ENCODE measurements around the gene SYNC.

The SYNC gene

DNA sequence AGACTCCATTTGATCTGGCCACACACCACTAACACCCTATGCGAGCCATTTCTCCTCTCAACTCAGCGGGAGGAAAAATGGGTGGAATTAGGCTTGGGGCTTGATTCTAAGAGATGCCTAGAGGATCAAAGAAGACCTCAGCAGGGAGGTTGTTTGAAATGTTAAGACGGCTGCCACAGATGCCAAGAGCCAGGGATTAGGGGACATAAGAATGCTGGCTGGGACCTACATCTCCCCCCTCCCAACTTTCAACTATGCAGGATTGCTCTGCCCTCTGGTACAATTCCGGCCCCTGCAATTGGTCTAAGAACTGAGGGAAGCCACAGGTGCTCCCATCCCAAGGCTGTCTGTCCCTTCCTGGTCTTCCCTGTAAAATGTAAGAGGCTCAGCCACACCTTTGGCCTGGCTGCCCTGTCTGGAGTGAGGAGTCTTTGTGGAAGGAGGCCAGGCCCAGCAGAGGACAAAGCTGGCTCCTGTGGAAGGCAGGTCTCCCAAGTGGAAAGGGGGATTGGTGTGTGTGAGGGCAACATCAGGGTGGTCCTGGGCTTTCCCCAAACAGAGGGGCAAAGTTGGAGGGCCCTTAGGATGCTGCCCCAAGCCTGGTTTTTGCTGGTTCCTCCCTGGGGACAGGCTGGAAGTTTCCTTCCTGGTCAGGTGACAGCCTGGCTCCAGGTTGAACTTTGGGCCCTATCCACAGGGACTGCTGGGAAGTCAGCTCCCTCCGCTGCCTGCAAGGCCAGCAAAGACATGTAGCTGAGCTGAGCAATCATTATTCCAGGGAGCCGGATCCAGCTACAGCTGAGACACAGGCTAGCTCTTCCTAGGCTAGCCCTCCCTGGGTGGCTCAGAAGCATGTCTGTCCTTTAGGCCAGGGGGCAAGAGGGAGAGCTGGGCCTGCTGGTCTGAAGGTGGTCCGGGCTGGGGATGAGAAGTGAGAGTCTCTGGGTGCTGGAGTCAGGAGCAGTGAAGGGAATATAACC is 34.5 kb upstream of the SYNC start:
- no peak overlapping the region for H3K4me3 ChIP-seq (replicated peaks; ENCODE audit: low read depth, low read length)
- DNase-seq (ENCODE audit: extremely low read depth, low read depth) = no peak
- TF ChIP-seq, protein P1, sequence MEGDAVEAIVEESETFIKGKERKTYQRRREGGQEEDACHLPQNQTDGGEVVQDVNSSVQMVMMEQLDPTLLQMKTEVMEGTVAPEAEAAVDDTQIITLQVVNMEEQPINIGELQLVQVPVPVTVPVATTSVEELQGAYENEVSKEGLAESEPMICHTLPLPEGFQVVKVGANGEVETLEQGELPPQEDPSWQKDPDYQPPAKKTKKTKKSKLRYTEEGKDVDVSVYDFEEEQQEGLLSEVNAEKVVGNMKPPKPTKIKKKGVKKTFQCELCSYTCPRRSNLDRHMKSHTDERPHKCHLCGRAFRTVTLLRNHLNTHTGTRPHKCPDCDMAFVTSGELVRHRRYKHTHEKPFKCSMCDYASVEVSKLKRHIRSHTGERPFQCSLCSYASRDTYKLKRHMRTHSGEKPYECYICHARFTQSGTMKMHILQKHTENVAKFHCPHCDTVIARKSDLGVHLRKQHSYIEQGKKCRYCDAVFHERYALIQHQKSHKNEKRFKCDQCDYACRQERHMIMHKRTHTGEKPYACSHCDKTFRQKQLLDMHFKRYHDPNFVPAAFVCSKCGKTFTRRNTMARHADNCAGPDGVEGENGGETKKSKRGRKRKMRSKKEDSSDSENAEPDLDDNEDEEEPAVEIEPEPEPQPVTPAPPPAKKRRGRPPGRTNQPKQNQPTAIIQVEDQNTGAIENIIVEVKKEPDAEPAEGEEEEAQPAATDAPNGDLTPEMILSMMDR (IDR thresholded peaks at IDR 0.05; ENCODE audit: low read depth, low read length, missing control alignments) = no peak

DNA sequence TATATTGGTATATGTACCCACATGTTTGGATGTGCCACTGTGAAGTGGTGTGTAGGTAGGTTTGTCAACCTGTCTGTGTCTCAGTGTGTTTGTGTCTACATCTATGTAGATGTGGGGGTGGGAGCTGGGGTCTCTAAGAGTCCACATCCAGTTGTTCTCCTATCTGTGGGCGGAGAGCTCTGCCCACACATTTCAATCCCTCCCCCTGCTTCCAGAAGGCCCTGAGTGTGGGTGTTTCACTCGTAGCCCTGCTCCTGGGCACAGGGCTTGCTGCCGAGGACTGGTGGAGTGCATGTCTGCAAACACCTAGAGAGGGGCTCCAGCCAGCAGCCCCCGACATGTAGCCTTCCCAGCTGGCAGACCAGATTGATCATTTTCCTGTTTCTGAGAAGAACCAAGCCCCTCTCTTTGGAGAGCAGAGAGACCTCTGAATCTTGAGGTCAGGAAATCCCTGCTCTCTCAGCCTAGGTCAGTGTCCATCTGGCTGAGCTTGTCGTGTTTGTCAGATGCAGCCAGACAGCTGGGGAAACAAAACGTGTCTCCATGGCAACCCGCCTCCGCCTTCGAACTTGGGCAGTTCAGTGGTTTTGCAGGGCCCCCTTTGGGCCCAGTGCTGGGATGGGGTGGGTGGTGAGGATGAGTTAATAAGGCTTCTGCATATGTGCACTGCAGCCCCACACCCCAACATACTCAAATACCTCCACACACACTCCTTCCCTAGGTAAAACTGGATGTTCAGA is 31.2 kb upstream of the SYNC start:
- H3K4me3 ChIP-seq (replicated peaks; ENCODE audit: low read depth, low read length) = no peak overlapping the region
- DNase-seq (ENCODE audit: extremely low read depth, low read depth) = no peak
- TF ChIP-seq, protein P1 (IDR thresholded peaks at IDR 0.05; ENCODE audit: low read depth, low read length, missing control alignments) = no peak

DNA sequence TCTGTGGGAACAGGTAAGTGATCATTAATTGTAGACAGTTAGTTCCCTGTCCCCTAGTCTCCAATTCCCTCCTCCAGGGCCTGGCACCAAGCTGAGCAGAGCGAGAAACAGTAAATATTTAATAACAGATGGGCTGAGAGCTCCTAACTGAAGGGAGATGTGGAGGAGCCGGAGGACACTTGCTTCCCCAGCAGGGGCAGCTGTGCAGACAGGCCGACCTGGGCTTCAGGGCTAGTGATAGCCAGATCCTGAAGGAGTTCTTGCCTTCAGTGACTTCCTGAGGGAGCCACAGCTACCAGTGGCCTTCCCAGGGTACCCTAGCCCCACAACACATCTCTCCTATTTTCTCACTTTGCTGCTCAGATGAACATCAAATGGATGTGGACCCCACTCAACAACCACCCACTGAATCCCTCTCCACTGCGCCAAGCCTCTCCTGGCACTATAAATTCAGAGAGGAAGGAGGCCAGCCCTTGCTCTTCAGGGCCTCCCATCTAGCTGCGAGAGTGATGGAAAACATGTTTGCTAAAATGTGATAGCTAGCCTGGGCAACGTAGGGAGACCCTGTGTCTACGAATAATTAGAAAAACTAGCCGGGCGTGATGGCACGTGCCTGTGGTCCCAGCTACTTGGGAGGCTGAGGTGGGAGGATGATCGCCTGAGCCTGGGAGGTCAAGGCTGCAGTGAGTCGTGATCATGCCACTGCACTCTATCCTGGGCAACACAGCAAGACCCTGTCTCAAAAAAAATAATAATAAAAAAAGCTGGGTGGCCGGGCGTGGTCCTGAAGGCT is 26.9 kb upstream of the SYNC start:
- TF ChIP-seq, protein P1 (IDR thresholded peaks at IDR 0.05; ENCODE audit: low read depth, low read length, missing control alignments) = no peak
- no peak for DNase-seq (ENCODE audit: extremely low read depth, low read depth)

DNA sequence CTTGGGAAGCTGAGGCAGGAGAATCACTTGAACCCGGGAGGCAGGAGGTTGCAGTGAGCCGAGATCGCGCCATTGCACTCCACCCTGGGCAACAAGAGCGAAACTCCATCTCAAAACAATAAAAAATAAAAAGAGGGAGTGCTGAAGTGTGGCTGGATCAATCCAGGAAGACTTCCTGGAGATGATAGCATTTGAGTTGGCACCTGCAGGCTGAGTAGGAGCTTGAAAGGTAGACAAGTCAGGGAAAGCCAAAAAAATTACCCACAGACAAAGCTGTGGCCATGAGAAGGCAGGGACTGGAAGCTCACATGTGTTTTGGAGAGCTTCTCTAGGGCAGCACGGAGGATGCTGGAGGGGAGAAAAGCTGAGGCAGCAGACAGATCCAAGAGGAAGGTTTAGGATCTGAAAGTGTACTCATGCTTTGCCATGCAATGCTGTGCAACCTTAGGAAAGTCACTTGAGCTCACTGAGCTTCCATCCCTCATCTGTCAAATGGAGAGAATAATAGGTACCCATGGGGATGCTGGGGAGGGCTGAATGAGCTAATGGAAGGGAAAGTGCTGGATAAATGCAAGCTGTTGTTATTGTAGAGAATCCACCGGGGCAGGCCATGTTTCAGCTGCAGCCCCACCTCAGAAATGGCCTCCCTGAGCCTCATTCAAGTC is 26.0 kb upstream of the SYNC start:
- TF ChIP-seq, protein P1 (IDR thresholded peaks at IDR 0.05; ENCODE audit: low read depth, low read length, missing control alignments) = no peak
- no peak for DNase-seq (ENCODE audit: extremely low read depth, low read depth)
- no peak overlapping the region for H3K4me3 ChIP-seq (replicated peaks; ENCODE audit: low read depth, low read length)

More for the DNA sequence above, 26.9 kb upstream of the SYNC start:
- H3K4me3 ChIP-seq (replicated peaks; ENCODE audit: low read depth, low read length) = no peak overlapping the region

DNA sequence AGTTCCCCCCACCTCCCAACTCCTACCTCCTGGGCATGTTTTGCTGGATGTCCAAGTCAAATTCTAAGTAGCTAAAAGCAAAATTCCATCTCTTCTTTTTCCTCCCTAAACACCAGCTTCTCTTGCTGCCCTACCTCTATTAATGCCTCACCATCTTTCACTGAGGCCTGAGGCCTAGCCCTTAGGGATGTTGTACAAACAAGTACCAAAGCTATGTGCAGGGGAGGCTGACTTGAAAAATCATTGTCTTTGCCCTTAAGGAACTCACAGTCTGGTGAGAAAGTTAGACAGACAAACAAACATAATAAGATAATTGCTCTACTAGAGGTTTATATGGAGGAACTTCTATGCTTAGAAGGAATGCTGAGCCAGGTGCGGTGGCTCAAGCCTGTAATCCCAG is 25.3 kb upstream of the SYNC start:
- DNase-seq (ENCODE audit: extremely low read depth, low read depth) = no peak
- TF ChIP-seq, protein P1 (IDR thresholded peaks at IDR 0.05; ENCODE audit: low read depth, low read length, missing control alignments) = no peak
- no peak overlapping the region for H3K4me3 ChIP-seq (replicated peaks; ENCODE audit: low read depth, low read length)

DNA sequence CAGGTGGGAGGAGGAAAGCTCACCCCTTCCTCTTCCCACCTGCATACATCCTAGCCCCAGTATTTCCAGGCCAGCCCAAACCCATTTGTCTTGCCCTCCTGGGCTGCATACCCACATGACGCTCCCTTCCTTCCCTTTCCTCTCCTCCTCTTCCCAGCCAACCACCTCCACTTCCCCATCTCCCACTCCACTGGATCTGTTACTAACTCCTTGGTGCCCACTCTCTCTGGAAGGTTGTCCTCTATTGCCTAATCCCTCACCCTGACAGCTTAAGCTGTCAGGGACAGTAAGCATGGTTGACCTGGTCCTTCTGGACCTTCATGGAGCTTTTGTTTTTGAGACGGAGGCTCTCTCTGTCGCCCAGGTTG is 23.0 kb upstream of the SYNC start:
- DNase-seq (ENCODE audit: extremely low read depth, low read depth) = no peak
- no peak overlapping the region for H3K4me3 ChIP-seq (replicated peaks; ENCODE audit: low read depth, low read length)
- TF ChIP-seq, protein P1 (IDR thresholded peaks at IDR 0.05; ENCODE audit: low read depth, low read length, missing control alignments) = no peak
